HepG2 (cell line): ENCODE measurements around the gene MBD3L2B. TPM values are rescaled to one million over a fixed set of nuclear protein-coding genes. Genes with fewer than 3 reads are reported as not detected.

Experiments used
- CCAR2 ChIP-seq: fragments of 200-400 bp; formaldehyde crosslinking; optimal IDR thresholded peaks from 2 replicates; pipeline ENCODE3; 2018; ENCODE audit warnings: low read depth, mild to moderate bottlenecking, low read length, moderate library complexity
- ISX ChIP-seq: sonication (generic); formaldehyde crosslinking; conservative IDR thresholded peaks from 2 replicates; pipeline ENCODE4 v1.5.0; 2020; ENCODE audit warnings: missing genetic modification reagents
- MED13 ChIP-seq: sonication (generic); formaldehyde crosslinking; IDR thresholded peaks from 2 replicates; pipeline ENCODE4 v1.5.0; 2020; ENCODE audit warnings: missing genetic modification reagents
- NFYB ChIP-seq: sonication (generic); formaldehyde crosslinking; IDR thresholded peaks from 2 replicates; pipeline ENCODE4 v1.4.0; 2020; ENCODE audit warnings: missing genetic modification reagents
- NKX3-1 ChIP-seq: sonication (generic); formaldehyde crosslinking; IDR thresholded peaks from 2 replicates; pipeline ENCODE4 v1.5.0; 2020; ENCODE audit warnings: missing genetic modification reagents
- NR2F1 ChIP-seq, 2 experiments: fragments of 450-650 bp in 1 of 2; formaldehyde crosslinking in 1 of 2; IDR thresholded peaks; 2 replicates each; pipeline versions ENCODE4 v1.5.0 to v1.6.1; 2016 to 2020; ENCODE audit warnings: mild to moderate bottlenecking in 1 of 2, missing compliant biosample characterization in 1 of 2, missing genetic modification reagents in 1 of 2, moderate library complexity in 1 of 2
- POGZ ChIP-seq: sonication (generic); formaldehyde crosslinking; IDR thresholded peaks from 2 replicates; pipeline ENCODE4 v1.4.0; 2020; ENCODE audit warnings: mild to moderate bottlenecking, missing genetic modification reagents
- POLR2AphosphoS5 ChIP-seq: IDR thresholded peaks from 2 replicates; pipeline ENCODE4 v1.6.1; 2012; ENCODE audit warnings: low read depth, low read length
- RAD51 ChIP-seq: fragments of 450-650 bp; IDR thresholded peaks from 2 replicates; pipeline ENCODE4 v1.6.1; 2016; ENCODE audit warnings: borderline replicate concordance
- RELA ChIP-seq: sonication (generic); formaldehyde crosslinking; IDR thresholded peaks from 2 replicates; pipeline ENCODE4 v1.4.0; 2020; ENCODE audit warnings: missing genetic modification reagents
- SRF ChIP-seq: IDR thresholded peaks from 2 replicates; pipeline ENCODE4 v1.6.1; 2011; ENCODE audit warnings: mild to moderate bottlenecking, low read depth, low read length, moderate library complexity
- STAG1 ChIP-seq: sonication (generic); formaldehyde crosslinking; IDR thresholded peaks from 2 replicates; pipeline ENCODE4 v1.4.0; 2020; ENCODE audit warnings: missing genetic modification reagents
- TBX2 ChIP-seq: sonication (generic); formaldehyde crosslinking; IDR thresholded peaks from 2 replicates; pipeline ENCODE4 v1.5.0; 2020; ENCODE audit warnings: missing genetic modification reagents, mild to moderate bottlenecking, borderline replicate concordance
- ZC3H13 ChIP-seq: sonication (generic); formaldehyde crosslinking; IDR thresholded peaks from 2 replicates; pipeline ENCODE4 v1.8.1; 2023; ENCODE audit warnings: mild to moderate bottlenecking, missing genetic modification reagents, moderate library complexity
- ZNF180 ChIP-seq: sonication (generic); formaldehyde crosslinking; IDR thresholded peaks from 2 replicates; pipeline ENCODE4 v1.4.0; 2020; ENCODE audit warnings: low read depth, missing genetic modification reagents, borderline replicate concordance
- ZNF33A ChIP-seq: sonication (generic); formaldehyde crosslinking; IDR thresholded peaks from 2 replicates; pipeline ENCODE4 v1.5.1; 2020; ENCODE audit warnings: missing genetic modification reagents, mild to moderate bottlenecking, moderate library complexity, borderline replicate concordance
- ZNF577 ChIP-seq: sonication (generic); formaldehyde crosslinking; IDR thresholded peaks from 2 replicates; pipeline ENCODE4 v1.4.0; 2020; ENCODE audit warnings: mild to moderate bottlenecking, low read depth, missing genetic modification reagents, borderline replicate concordance
- polyA plus RNA-seq, 8 experiments: library from polyadenylated mRNA; depleted of rRNA in 3 of 8; stranded (reverse) in 7 of 8; unstranded in 1 of 8; fragments of >200 nt; fragmentation: Illumina TruSeq in 4 of 8; extraction: Trizol in 4 of 8; gene quantifications; 2 replicates each; pipeline versions ENCODE4 v1.2.1 to v1.2.3, GENCODE V29; 2011 to 2016; ENCODE audit warnings: low read depth in 4 of 8, missing spikeins in 1 of 8, mixed read lengths in 1 of 8; ENCODE audit not compliant: insufficient read depth in 1 of 8
- total RNA-seq, 5 experiments: library from RNA; depleted of rRNA; stranded (reverse); fragments of >200 nt; fragmentation: Illumina TruSeq; extraction: Trizol; gene quantifications; 2 replicates each; pipeline ENCODE4 v1.2.3, GENCODE V29; 2016; ENCODE audit warnings: low read depth in 1 of 5
- TF ChIP-seq, protein P1 (sequence below): sonication (generic); formaldehyde crosslinking; IDR thresholded peaks from 2 replicates; pipeline ENCODE4 v1.9.0; 2021; ENCODE audit warnings: mild to moderate bottlenecking, missing genetic modification reagents
- TF ChIP-seq, protein P2 (sequence below): sonication (generic); formaldehyde crosslinking; IDR thresholded peaks from 2 replicates; pipeline ENCODE4 v1.5.0; 2020; ENCODE audit warnings: mild to moderate bottlenecking, missing genetic modification reagents, borderline replicate concordance
- TF ChIP-seq, protein P3 (sequence below): IDR thresholded peaks from 2 replicates; pipeline ENCODE4 v1.6.1; 2016; ENCODE audit warnings: control low read depth

MBD3L2B gene
- total and polyA plus RNA-seq, 2 of the 13 experiments (the other 11 are each of a cell fraction or from before 2014, with no cell fraction given): not detected

DNA sequence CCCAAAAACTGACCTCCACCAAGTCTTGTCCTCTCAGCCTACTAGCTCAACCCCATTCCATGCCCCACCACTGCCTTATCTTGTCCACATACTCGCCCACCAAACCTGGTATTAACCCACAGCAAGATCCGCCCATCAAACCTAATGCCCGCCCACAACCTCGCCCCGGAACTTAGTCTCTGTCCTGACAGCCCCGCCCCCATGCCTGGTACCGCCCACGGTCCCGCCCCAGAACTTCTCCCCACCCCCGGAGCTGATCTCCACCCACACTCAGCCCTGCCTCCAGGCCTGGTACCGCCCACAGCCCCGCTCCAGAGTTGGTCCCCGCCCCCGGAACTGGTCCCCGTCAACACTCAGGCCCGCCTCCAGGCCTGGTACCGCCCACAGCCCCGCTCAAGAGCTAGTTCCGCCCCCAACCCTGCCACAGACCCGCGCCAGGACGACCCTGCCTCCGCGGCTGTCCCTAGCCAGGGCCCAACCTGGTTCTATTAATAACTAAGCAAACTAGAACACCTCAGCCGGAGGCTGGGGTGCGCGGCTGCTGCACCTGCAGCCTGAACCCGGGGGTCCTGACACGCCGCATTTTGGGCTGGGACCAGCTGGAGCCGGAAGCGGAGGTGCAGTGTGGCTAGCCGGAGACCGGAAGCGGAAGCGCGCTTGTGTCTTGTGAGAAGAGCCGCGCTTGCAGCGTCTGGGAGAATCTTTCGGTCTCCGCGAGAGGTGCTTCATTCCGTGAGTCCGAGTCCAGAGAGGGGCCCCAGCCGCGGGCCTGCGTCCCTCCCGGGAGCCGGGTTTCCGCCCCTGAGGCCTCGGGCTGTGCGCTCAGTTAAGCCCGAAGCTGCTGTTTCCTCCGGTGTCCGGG lies 48.0 kb upstream of the MBD3L2B start, which contains the start of gene ZNF557 (continued):
- TF ChIP-seq NFYB (CRISPR knock-in tag): no peak
- TF ChIP-seq CCAR2: no peak
- no peak for TF ChIP-seq RELA (CRISPR knock-in tag)
- no peak for TF ChIP-seq NR2F1 (CRISPR knock-in tag; IDR thresholded peaks at IDR 0.05)
- no peak for TF ChIP-seq ZC3H13 (CRISPR knock-in tag)
- no peak for TF ChIP-seq ZNF180
- no peak for TF ChIP-seq ZNF577 (CRISPR knock-in tag)
- TF ChIP-seq ISX (CRISPR knock-in tag): 0 out of 2 replicates have a peak, but pooled peaks have one; percentile 41
- TF ChIP-seq SRF: no peak
- TF ChIP-seq RAD51: no peak
- TF ChIP-seq POGZ: peak; percentile 46; the same call in 1 of the 2 replicates
- 0 out of 2 replicates have a peak, but pooled peaks have one; percentile 28 for TF ChIP-seq MED13 (CRISPR knock-in tag)
- TF ChIP-seq, protein P1, sequence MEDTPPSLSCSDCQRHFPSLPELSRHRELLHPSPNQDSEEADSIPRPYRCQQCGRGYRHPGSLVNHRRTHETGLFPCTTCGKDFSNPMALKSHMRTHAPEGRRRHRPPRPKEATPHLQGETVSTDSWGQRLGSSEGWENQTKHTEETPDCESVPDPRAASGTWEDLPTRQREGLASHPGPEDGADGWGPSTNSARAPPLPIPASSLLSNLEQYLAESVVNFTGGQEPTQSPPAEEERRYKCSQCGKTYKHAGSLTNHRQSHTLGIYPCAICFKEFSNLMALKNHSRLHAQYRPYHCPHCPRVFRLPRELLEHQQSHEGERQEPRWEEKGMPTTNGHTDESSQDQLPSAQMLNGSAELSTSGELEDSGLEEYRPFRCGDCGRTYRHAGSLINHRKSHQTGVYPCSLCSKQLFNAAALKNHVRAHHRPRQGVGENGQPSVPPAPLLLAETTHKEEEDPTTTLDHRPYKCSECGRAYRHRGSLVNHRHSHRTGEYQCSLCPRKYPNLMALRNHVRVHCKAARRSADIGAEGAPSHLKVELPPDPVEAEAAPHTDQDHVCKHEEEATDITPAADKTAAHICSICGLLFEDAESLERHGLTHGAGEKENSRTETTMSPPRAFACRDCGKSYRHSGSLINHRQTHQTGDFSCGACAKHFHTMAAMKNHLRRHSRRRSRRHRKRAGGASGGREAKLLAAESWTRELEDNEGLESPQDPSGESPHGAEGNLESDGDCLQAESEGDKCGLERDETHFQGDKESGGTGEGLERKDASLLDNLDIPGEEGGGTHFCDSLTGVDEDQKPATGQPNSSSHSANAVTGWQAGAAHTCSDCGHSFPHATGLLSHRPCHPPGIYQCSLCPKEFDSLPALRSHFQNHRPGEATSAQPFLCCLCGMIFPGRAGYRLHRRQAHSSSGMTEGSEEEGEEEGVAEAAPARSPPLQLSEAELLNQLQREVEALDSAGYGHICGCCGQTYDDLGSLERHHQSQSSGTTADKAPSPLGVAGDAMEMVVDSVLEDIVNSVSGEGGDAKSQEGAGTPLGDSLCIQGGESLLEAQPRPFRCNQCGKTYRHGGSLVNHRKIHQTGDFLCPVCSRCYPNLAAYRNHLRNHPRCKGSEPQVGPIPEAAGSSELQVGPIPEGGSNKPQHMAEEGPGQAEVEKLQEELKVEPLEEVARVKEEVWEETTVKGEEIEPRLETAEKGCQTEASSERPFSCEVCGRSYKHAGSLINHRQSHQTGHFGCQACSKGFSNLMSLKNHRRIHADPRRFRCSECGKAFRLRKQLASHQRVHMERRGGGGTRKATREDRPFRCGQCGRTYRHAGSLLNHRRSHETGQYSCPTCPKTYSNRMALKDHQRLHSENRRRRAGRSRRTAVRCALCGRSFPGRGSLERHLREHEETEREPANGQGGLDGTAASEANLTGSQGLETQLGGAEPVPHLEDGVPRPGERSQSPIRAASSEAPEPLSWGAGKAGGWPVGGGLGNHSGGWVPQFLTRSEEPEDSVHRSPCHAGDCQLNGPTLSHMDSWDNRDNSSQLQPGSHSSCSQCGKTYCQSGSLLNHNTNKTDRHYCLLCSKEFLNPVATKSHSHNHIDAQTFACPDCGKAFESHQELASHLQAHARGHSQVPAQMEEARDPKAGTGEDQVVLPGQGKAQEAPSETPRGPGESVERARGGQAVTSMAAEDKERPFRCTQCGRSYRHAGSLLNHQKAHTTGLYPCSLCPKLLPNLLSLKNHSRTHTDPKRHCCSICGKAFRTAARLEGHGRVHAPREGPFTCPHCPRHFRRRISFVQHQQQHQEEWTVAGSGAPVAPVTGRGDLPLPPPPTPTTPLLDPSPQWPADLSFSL: no peak
- no peak for TF ChIP-seq NKX3-1 (CRISPR knock-in tag)
- TF ChIP-seq, protein P2, sequence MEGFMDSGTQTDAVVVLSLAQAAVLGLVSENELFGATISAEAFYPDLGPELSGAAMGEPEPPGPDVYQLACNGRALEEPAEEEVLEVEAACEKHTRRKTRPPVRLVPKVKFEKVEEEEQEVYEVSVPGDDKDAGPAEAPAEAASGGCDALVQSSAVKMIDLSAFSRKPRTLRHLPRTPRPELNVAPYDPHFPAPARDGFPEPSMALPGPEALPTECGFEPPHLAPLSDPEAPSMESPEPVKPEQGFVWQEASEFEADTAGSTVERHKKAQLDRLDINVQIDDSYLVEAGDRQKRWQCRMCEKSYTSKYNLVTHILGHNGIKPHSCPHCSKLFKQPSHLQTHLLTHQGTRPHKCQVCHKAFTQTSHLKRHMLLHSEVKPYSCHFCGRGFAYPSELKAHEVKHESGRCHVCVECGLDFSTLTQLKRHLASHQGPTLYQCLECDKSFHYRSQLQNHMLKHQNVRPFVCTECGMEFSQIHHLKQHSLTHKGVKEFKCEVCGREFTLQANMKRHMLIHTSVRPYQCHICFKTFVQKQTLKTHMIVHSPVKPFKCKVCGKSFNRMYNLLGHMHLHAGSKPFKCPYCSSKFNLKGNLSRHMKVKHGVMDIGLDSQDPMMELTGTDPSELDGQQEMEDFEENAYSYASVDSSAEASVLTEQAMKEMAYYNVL (CRISPR knock-in tag): peak; percentile 14; the same call in 1 of the 2 replicates
- TF ChIP-seq TBX2 (CRISPR knock-in tag): peak; percentile 28; the same call in 1 of the 2 replicates
- peak; percentile 80 for TF ChIP-seq POLR2AphosphoS5
- TF ChIP-seq, protein P3, sequence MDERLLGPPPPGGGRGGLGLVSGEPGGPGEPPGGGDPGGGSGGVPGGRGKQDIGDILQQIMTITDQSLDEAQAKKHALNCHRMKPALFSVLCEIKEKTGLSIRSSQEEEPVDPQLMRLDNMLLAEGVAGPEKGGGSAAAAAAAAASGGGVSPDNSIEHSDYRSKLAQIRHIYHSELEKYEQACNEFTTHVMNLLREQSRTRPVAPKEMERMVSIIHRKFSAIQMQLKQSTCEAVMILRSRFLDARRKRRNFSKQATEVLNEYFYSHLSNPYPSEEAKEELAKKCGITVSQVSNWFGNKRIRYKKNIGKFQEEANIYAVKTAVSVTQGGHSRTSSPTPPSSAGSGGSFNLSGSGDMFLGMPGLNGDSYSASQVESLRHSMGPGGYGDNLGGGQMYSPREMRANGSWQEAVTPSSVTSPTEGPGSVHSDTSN (CRISPR knock-in tag): no peak
- TF ChIP-seq STAG1 (CRISPR knock-in tag): no peak
- no peak for TF ChIP-seq ZNF33A (CRISPR knock-in tag)
